Measurements from ENCODE around the gene ABCF2.
A peak's percentile ranks its signal among the peaks of the same experiment; 100 is the strongest.

ABCF2 gene

GRCh38 chr7:151241755-151242096, 14.7 kb upstream of the ABCF2 start:
- no peak for TF ChIP-seq GATA3 (IDR thresholded peaks at IDR 0.05; ENCODE audit: low read depth, low read length)
- TF ChIP-seq GATA2 (IDR thresholded peaks at IDR 0.05; ENCODE audit: low read depth, low read length) = no peak

- TF ChIP-seq GATA2 (IDR thresholded peaks at IDR 0.05; ENCODE audit: low read depth, low read length) = no peak
- TF ChIP-seq GATA3 (IDR thresholded peaks at IDR 0.05; ENCODE audit: low read depth, low read length) = no peak
Observed at GRCh38 chr7:151240942-151241754, 14.1 kb upstream of the ABCF2 start.

- TF ChIP-seq GATA2 (IDR thresholded peaks at IDR 0.05; ENCODE audit: low read depth, low read length) (no peak), GATA3 (IDR thresholded peaks at IDR 0.05; ENCODE audit: low read depth, low read length) (no peak)
Observed at GRCh38 chr7:151240536-151240935, 13.5 kb upstream of the ABCF2 start.

DNA sequence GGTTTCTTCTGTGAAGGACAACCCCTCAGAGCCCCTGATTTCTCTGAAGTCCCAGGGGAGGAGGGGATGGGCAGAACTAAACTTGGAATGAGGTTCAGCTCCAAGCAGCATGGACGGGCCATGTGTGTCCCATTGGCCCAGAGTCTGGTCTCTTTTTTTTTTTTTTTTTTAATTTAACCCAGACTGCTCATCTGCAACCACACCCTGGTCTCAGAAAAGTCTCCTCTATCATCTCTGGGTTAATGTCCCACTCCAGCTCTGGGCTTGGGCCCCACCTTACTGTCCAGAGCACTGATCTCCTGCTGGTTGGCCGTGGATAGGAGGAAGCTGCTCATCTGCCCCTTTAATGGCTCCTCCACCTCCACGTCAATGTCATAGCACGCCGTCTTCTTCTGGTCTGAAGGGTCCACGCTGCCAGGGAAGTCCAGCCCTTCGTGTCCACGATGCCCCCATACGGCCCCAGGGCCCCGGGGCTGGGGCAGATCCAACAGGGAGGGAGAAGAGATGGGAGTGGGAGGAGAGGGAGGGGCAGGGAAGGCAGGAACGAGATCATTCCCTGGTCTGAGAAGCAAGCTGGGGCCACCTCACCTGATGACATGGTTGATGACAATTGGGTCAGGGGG, 12.9 kb upstream of the ABCF2 start:
- no peak for TF ChIP-seq GATA2 (IDR thresholded peaks at IDR 0.05; ENCODE audit: low read depth, low read length)
- no peak for TF ChIP-seq GATA3 (IDR thresholded peaks at IDR 0.05; ENCODE audit: low read depth, low read length)

GRCh38 chr7:151238924-151239836, 12.2 kb upstream of the ABCF2 start:
- TF ChIP-seq GATA2 (IDR thresholded peaks at IDR 0.05; ENCODE audit: low read depth, low read length) = no peak
- TF ChIP-seq GATA3 (IDR thresholded peaks at IDR 0.05; ENCODE audit: low read depth, low read length) = no peak

DNA sequence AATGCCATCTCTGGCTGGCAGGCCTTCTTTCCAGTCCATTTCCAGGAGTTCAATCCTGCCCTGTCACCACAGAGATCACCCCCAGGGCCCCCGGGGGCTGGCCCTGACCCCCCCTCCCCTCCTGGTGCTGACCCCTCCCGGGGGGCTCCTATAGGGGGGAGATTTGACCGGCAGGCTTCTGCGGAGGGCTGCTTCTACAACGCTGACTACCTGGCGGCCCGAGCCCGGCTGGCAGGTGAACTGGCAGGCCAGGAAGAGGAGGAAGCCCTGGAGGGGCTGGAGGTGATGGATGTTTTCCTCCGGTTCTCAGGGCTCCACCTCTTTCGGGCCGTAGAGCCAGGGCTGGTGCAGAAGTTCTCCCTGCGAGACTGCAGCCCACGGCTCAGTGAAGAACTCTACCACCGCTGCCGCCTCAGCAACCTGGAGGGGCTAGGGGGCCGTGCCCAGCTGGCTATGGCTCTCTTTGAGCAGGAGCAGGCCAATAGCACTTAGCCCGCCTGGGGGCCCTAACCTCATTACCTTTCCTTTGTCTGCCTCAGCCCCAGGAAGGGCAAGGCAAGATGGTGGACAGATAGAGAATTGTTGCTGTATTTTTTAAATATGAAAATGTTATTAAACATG, 11.3 kb upstream of the ABCF2 start:
- TF ChIP-seq GATA3 (IDR thresholded peaks at IDR 0.05; ENCODE audit: low read depth, low read length) (no peak), GATA2 (IDR thresholded peaks at IDR 0.05; ENCODE audit: low read depth, low read length) (no peak)

DNA sequence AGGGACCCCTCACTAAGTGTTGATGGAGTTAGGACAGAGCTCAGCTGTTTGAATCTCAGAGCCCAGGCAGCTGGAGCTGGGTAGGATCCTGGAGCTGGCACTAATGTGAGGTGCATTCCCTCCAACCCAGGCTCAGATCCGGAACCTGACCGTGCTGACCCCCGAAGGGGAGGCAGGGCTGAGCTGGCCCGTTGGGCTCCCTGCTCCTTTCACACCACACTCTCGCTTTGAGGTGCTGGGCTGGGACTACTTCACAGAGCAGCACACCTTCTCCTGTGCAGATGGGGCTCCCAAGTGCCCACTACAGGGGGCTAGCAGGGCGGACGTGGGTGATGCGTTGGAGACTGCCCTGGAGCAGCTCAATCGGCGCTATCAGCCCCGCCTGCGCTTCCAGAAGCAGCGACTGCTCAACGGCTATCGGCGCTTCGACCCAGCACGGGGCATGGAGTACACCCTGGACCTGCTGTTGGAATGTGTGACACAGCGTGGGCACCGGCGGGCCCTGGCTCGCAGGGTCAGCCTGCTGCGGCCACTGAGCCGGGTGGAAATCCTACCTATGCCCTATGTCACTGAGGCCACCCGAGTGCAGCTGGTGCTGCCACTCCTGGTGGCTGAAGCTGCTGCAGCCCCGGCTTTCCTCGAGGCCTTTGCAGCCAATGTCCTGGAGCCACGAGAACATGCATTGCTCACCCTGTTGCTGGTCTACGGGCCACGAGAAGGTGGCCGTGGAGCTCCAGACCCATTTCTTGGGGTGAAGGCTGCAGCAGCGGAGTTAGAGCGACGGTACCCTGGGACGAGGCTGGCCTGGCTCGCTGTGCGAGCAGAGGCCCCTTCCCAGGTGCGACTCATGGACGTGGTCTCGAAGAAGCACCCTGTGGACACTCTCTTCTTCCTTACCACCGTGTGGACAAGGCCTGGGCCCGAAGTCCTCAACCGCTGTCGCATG, 10.5 kb upstream of the ABCF2 start:
- TF ChIP-seq GATA2 (IDR thresholded peaks at IDR 0.05; ENCODE audit: low read depth, low read length) (no peak), GATA3 (IDR thresholded peaks at IDR 0.05; ENCODE audit: low read depth, low read length) (no peak)

- TF ChIP-seq GATA2 (IDR thresholded peaks at IDR 0.05; ENCODE audit: low read depth, low read length) = no peak
- no peak for TF ChIP-seq GATA3 (IDR thresholded peaks at IDR 0.05; ENCODE audit: low read depth, low read length)
Observed at GRCh38 chr7:151236406-151236805, 9.4 kb upstream of the ABCF2 start.

- TF ChIP-seq GATA2 (IDR thresholded peaks at IDR 0.05; ENCODE audit: low read depth, low read length) = no peak
- TF ChIP-seq GATA3 (IDR thresholded peaks at IDR 0.05; ENCODE audit: low read depth, low read length) = no peak
Observed at GRCh38 chr7:151235091-151235787, 8.2 kb upstream of the ABCF2 start.

DNA sequence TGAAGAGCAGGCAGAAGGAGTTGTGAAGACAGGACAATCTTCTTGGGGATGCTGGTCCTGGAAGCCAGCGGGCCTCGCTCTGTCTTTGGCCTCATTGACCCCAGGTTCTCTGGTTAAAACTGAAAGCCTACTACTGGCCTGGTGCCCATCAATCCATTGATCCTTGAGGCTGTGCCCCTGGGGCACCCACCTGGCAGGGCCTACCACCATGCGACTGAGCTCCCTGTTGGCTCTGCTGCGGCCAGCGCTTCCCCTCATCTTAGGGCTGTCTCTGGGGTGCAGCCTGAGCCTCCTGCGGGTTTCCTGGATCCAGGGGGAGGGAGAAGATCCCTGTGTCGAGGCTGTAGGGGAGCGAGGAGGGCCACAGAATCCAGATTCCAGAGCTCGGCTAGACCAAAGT, 6.8 kb upstream of the ABCF2 start:
- TF ChIP-seq GATA3 (IDR thresholded peaks at IDR 0.05; ENCODE audit: low read depth, low read length) = no peak
- no peak for TF ChIP-seq GATA2 (IDR thresholded peaks at IDR 0.05; ENCODE audit: low read depth, low read length)

GRCh38 chr7:151232917-151233701, 6.1 kb upstream of the ABCF2 start:
- TF ChIP-seq GATA3 (IDR thresholded peaks at IDR 0.05; ENCODE audit: low read depth, low read length) (no peak), GATA2 (IDR thresholded peaks at IDR 0.05; ENCODE audit: low read depth, low read length) (peak; percentile 53; the same call in 1 of the 2 replicates)

Measured in SH-SY5Y (cell line).